RWPE2 (cell line): ENCODE data around the gene PCDHA9.
A peak's percentile ranks its signal among the peaks of the same experiment; 100 is the strongest.
"Not testable (repeated sequence)": the region's sequence is repeated elsewhere in the genome, so short reads cannot be mapped to it uniquely, and the experiment has no call there.

Source experiments
- ATAC-seq: fragments of 200-7000 bp; cut with Tn5 transposase; 3 replicates; pipeline ENCODE4 v1.9.1; 2021; ENCODE audit warnings: low read depth
- DNase-seq: peaks from one replicate; pipeline ENCODE4 v3.0.0-alpha.2; 2020; ENCODE audit warnings: low spot score
- H3K27ac ChIP-seq: fragments of 450-650 bp; 2 replicates; pipeline ENCODE4 v1.5.1; 2017; ENCODE audit warnings: mild to moderate bottlenecking; ENCODE audit not compliant: poor library complexity, severe bottlenecking
- H3K27me3 ChIP-seq: fragments of 250-450 bp; sonication (Bioruptor Pico); 2 replicates; pipeline ENCODE4 v1.5.1; 2021; ENCODE audit warnings: mild to moderate bottlenecking, moderate library complexity; ENCODE audit not compliant: insufficient read depth, poor library complexity, severe bottlenecking
- H3K36me3 ChIP-seq: fragments of 250-450 bp; sonication (Bioruptor Pico); 2 replicates; pipeline ENCODE4 v1.5.1; 2020; ENCODE audit warnings: low read depth, mild to moderate bottlenecking, moderate library complexity
- H3K4me1 ChIP-seq: fragments of 250-450 bp; sonication (Bioruptor Pico); 2 replicates; pipeline ENCODE4 v1.5.1; 2021; ENCODE audit warnings: mild to moderate bottlenecking, moderate library complexity; ENCODE audit not compliant: insufficient read depth, poor library complexity, severe bottlenecking
- H3K4me3 ChIP-seq: fragments of 250-450 bp; sonication (Bioruptor Pico); 2 replicates; pipeline ENCODE4 v1.5.1; 2021; ENCODE audit warnings: mild to moderate bottlenecking, moderate library complexity; ENCODE audit not compliant: severe bottlenecking
- H3K9me3 ChIP-seq: fragments of 250-450 bp; sonication (Bioruptor Pico); 2 replicates; pipeline ENCODE4 v1.5.1; 2021; ENCODE audit warnings: mild to moderate bottlenecking, moderate library complexity; ENCODE audit not compliant: severe bottlenecking
- TF ChIP-seq, protein P1 (sequence below): fragments of 450-650 bp; IDR thresholded peaks from one replicate; pipeline ENCODE4 v1.5.1; 2017; ENCODE audit warnings: mild to moderate bottlenecking, moderate library complexity; ENCODE audit not compliant: poor library complexity, severe bottlenecking

PCDHA9 gene

DNA sequence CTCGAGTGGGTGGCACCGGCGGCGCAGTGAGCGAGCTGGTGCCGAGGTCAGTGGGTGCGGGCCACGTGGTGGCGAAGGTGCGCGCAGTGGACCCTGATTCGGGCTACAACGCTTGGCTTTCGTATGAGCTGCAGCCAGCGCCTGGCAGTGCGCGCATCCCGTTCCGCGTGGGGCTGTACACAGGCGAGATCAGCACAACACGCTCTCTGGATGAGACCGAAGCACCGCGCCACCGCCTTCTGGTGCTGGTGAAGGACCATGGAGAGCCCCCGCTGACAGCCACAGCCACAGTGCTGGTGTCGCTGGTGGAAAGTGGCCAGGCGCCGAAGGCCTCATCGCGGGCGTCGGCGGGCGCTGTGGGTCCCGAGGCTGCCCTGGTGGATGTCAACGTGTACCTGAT lies 24.7 kb upstream of the PCDHA9 start:
- H3K27ac ChIP-seq = no peak overlapping the region
- ATAC-seq (no peak), DNase-seq (no peak)
- H3K27me3 ChIP-seq = peaks cover 50% of the 10 kb centered on the region
- no peaks in the 10 kb centered on the region for H3K4me1 ChIP-seq
- peaks cover 5% of the 10 kb centered on the region for H3K9me3 ChIP-seq
- H3K4me3 ChIP-seq = no peak overlapping the region
- TF ChIP-seq, protein P1, sequence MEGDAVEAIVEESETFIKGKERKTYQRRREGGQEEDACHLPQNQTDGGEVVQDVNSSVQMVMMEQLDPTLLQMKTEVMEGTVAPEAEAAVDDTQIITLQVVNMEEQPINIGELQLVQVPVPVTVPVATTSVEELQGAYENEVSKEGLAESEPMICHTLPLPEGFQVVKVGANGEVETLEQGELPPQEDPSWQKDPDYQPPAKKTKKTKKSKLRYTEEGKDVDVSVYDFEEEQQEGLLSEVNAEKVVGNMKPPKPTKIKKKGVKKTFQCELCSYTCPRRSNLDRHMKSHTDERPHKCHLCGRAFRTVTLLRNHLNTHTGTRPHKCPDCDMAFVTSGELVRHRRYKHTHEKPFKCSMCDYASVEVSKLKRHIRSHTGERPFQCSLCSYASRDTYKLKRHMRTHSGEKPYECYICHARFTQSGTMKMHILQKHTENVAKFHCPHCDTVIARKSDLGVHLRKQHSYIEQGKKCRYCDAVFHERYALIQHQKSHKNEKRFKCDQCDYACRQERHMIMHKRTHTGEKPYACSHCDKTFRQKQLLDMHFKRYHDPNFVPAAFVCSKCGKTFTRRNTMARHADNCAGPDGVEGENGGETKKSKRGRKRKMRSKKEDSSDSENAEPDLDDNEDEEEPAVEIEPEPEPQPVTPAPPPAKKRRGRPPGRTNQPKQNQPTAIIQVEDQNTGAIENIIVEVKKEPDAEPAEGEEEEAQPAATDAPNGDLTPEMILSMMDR = no peak
- H3K36me3 ChIP-seq = no peaks in the 10 kb centered on the region

DNA sequence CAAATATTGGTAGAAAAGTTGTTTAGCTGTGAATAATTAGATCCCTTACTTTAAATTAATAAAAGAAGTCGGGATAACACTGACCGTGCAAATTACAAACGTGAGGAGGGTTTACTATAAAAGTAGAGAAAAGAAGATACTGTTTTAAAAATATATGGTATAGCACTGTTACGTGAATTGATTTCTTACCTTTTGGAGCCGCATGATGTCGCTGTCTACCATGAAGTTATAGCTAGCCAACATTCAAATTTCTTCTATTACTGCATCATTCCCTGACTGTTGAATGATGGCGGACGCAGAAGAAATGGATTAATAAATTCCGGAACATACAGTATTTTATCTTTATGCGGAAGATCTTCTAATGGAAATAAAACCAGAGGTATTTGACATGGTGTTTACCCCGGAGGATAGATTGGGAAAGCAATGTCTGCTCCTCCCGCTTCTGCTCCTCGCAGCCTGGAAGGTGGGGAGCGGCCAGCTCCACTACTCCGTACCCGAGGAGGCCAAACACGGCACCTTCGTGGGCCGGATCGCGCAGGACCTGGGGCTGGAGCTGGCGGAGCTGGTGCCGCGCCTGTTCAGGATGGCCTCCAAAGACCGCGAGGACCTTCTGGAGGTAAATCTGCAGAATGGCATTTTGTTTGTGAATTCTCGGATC lies 20.3 kb upstream of the PCDHA9 start, which contains the start of gene PCDHA6:
PCDHA6 (plus strand) TSS at position 257 of the 658 bp plus-strand sequence; CDS start at position 389, 132 bp downstream.
- Histone ChIP-seq H3K27me3 (peaks cover 72% of the 10 kb centered on the region), H3K4me1 (no peaks in the 10 kb centered on the region), H3K27ac (no peak within 1 kb of the TSS), H3K36me3 (no peaks in the 10 kb centered on the region), H3K4me3 (no peak within 1 kb of the TSS), H3K9me3 (peaks cover 3% of the 10 kb centered on the region)
- DNase-seq = no peak
- no peak for ATAC-seq
- TF ChIP-seq, protein P1 = peak; percentile 38

DNA sequence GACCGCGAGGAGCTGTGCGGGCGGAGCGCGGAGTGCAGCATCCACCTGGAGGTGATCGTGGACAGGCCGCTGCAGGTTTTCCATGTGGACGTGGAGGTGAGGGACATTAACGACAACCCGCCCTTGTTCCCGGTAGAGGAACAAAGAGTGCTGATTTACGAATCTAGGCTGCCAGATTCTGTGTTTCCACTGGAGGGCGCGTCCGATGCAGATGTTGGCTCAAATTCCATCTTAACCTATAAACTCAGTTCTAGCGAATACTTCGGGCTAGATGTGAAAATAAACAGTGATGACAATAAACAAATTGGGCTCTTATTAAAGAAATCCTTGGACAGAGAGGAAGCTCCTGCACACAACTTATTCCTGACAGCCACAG lies 19.8 kb upstream of the PCDHA9 start:
- ATAC-seq (no peak), DNase-seq (no peak)
- Histone ChIP-seq H3K4me1 (no peaks in the 10 kb centered on the region), H3K9me3 (peaks cover 3% of the 10 kb centered on the region), H3K27me3 (peaks cover 77% of the 10 kb centered on the region), H3K27ac (no peak overlapping the region), H3K4me3 (no peak overlapping the region), H3K36me3 (no peaks in the 10 kb centered on the region)
- TF ChIP-seq, protein P1 = peak; percentile 6

DNA sequence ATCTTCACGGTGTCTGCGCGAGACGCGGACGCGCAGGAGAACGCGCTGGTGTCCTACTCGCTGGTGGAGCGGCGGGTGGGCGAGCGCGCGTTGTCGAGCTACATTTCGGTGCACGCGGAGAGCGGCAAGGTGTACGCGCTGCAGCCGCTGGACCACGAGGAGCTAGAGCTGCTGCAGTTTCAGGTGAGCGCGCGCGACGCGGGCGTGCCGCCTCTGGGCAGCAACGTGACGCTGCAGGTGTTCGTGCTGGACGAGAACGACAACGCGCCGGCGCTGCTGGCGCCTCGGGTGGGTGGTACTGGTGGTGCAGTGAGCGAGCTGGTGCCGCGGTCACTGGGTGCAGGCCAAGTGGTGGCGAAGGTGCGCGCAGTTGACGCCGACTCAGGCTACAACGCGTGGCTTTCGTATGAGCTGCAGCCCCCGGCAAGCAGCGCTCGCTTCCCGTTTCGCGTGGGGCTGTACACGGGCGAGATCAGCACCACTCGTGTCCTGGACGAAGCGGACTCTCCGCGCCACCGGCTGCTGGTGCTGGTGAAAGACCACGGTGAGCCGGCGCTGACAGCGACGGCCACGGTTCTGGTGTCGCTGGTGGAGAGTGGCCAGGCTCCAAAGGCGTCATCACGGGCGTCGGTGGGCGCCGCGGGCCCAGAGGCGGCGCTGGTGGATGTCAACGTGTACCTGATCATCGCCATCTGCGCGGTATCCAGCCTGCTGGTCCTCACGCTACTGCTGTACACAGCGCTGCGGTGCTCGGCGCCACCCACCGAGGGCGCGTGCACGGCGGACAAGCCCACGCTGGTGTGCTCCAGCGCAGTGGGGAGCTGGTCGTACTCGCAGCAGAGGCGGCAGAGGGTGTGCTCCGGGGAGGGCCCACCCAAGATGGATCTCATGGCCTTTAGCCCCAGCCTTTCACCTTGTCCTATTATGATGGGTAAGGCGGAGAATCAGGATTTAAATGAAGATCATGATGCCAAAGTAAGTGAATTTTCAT lies 18.4 kb upstream of the PCDHA9 start:
- not testable (repeated sequence) for H3K27ac ChIP-seq, ATAC-seq, H3K36me3 ChIP-seq, H3K9me3 ChIP-seq, H3K4me3 ChIP-seq, DNase-seq, H3K4me1 ChIP-seq
- H3K27me3 ChIP-seq = peaks cover 88% of the 10 kb centered on the region

DNA sequence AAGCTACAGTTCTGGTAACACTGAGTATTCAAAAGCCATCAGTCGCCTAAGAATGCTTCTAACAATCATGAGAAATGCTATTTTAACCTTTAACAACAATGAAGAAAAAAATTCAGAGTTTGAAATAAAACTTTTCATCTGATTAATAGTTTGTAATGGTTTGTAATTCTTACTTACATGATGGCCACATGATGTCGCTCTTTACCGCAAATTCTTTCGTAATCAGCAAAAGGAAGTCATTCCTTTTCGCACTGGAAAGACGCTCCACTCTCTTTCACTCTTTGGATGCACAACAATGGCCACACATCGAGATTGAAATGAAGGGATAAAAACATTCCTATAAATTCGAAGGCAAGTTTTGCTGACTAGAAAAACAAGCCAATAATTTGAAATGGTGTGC lies 14.2 kb upstream of the PCDHA9 start, which contains the start of gene PCDHA7:
PCDHA7 (plus strand) TSS at position 277 of the 400 bp plus-strand sequence; CDS start at position 392, 115 bp downstream.
- no peak within 1 kb of the TSS for H3K27ac ChIP-seq
- ATAC-seq = no peak
- no peaks in the 10 kb centered on the region for H3K9me3 ChIP-seq
- peaks cover 89% of the 10 kb centered on the region for H3K27me3 ChIP-seq
- TF ChIP-seq, protein P1 = peak; percentile 59
- H3K4me1 ChIP-seq = no peaks in the 10 kb centered on the region
- no peaks in the 10 kb centered on the region for H3K36me3 ChIP-seq
- peak within 1 kb of the TSS; percentile 10 for H3K4me3 ChIP-seq
- DNase-seq = no peak
